H9 (cell line): ENCODE data around the gene SCGN. TPM values are rescaled to one million over a fixed set of nuclear protein-coding genes. Genes with fewer than 3 reads are reported as not detected.
A peak's percentile ranks its signal among the peaks of the same experiment; 100 is the strongest.

Source experiments
- DNase-seq: peaks from one replicate; pipeline ENCODE4 v3.0.0-alpha.2; 2017
- H2AFZ ChIP-seq: one replicate; pipeline ENCODE4 v1.6.1; 2013; ENCODE audit warnings: mild to moderate bottlenecking, low read length, control low read depth, moderate library complexity
- H2AK5ac ChIP-seq: 2 replicates; pipeline ENCODE4 v1.6.1; 2013; ENCODE audit warnings: low read length, control low read depth, mixed read lengths; ENCODE audit not compliant: insufficient read length
- H2BK120ac ChIP-seq: one replicate; pipeline ENCODE4 v1.6.1; 2013; ENCODE audit warnings: low read depth, mild to moderate bottlenecking, low read length, control low read depth, inconsistent platforms; ENCODE audit not compliant: poor library complexity, severe bottlenecking
- H2BK12ac ChIP-seq: 2 replicates; pipeline ENCODE4 v1.6.1; 2013; ENCODE audit warnings: low read length, control low read depth, mixed read lengths, low read depth; ENCODE audit not compliant: insufficient read length
- H2BK15ac ChIP-seq: 2 replicates; pipeline ENCODE4 v1.6.1; 2013; ENCODE audit warnings: low read depth, low read length, control low read depth
- H2BK20ac ChIP-seq: one replicate; pipeline ENCODE4 v1.6.1; 2013; ENCODE audit warnings: low read depth, mild to moderate bottlenecking, low read length, control low read depth, inconsistent platforms; ENCODE audit not compliant: poor library complexity, severe bottlenecking
- H2BK5ac ChIP-seq: 2 replicates; pipeline ENCODE4 v1.6.1; 2013; ENCODE audit warnings: low read length, control low read depth, mixed read lengths; ENCODE audit not compliant: insufficient read length
- H3K14ac ChIP-seq: 2 replicates; pipeline ENCODE4 v1.6.1; 2013; ENCODE audit warnings: low read length, control low read depth; ENCODE audit not compliant: insufficient read depth
- H3K18ac ChIP-seq: 2 replicates; pipeline ENCODE4 v1.6.1; 2013; ENCODE audit warnings: low read depth, mild to moderate bottlenecking, mixed read lengths, low read length, control low read depth; ENCODE audit not compliant: insufficient read length
- H3K23ac ChIP-seq: 2 replicates; pipeline ENCODE4 v1.6.1; 2013; ENCODE audit warnings: low read length, control low read depth, mixed read lengths, low read depth; ENCODE audit not compliant: insufficient read length
- H3K23me2 ChIP-seq: 2 replicates; pipeline ENCODE4 v1.6.1; 2013; ENCODE audit warnings: low read depth, mild to moderate bottlenecking, mixed read lengths, low read length, control low read depth; ENCODE audit not compliant: insufficient read length, poor library complexity, severe bottlenecking
- H3K27ac ChIP-seq: 2 replicates; pipeline ENCODE4 v1.5.1; 2013; ENCODE audit warnings: low read length, control low read depth, mixed read lengths, low read depth; ENCODE audit not compliant: insufficient read length
- H3K27me3 ChIP-seq: 2 replicates; pipeline ENCODE4 v1.6.1; 2013; ENCODE audit warnings: low read length, control low read depth, inconsistent platforms; ENCODE audit not compliant: insufficient read depth
- H3K4ac ChIP-seq: 2 replicates; pipeline ENCODE4 v1.6.1; 2013; ENCODE audit warnings: low read depth, mild to moderate bottlenecking, control low read depth, inconsistent platforms, low read length, moderate library complexity
- H3K4me1 ChIP-seq: 2 replicates; pipeline ENCODE4 v1.6.1; 2013; ENCODE audit warnings: low read length, control low read depth, inconsistent platforms; ENCODE audit not compliant: insufficient read depth
- H3K4me2 ChIP-seq: 2 replicates; pipeline ENCODE4 v1.6.1; 2013; ENCODE audit warnings: low read length, control low read depth, mixed read lengths; ENCODE audit not compliant: insufficient read length, insufficient read depth
- H3K56ac ChIP-seq: 2 replicates; pipeline ENCODE4 v1.6.1; 2013; ENCODE audit warnings: low read depth, mild to moderate bottlenecking, mixed read lengths, low read length, control low read depth; ENCODE audit not compliant: insufficient read length
- H3K79me1 ChIP-seq: 2 replicates; pipeline ENCODE4 v1.6.1; 2013; ENCODE audit warnings: low read depth, mild to moderate bottlenecking, moderate library complexity, low read length, control low read depth, inconsistent platforms; ENCODE audit not compliant: insufficient read depth, poor library complexity, severe bottlenecking
- H3K79me2 ChIP-seq: 2 replicates; pipeline ENCODE4 v1.6.1; 2013; ENCODE audit warnings: low read length, control low read depth, inconsistent platforms; ENCODE audit not compliant: insufficient read depth
- H3K9ac ChIP-seq: 2 replicates; pipeline ENCODE4 v1.6.1; 2013; ENCODE audit warnings: low read length, control low read depth, mixed read lengths; ENCODE audit not compliant: insufficient read length; ENCODE audit errors: extremely low read depth
- H3K9me3 ChIP-seq: one replicate; pipeline ENCODE4 v1.6.1; 2013; ENCODE audit warnings: low read depth, low read length, inconsistent platforms; ENCODE audit not compliant: control insufficient read depth
- H3T11ph ChIP-seq: one replicate; pipeline ENCODE4 v1.6.1; 2013; ENCODE audit warnings: mild to moderate bottlenecking, low read length, control low read depth, inconsistent platforms
- H4K20me1 ChIP-seq: one replicate; pipeline ENCODE4 v1.6.1; 2013; ENCODE audit not compliant: control insufficient read depth, insufficient read length, insufficient read depth
- H4K5ac ChIP-seq: 2 replicates; pipeline ENCODE4 v1.6.1; 2013; ENCODE audit warnings: low read depth, mild to moderate bottlenecking, mixed read lengths, low read length, control low read depth; ENCODE audit not compliant: insufficient read length
- H4K8ac ChIP-seq: replicated peaks from 2 replicates; pipeline ENCODE4 v1.6.1; 2013; ENCODE audit warnings: low read length, control low read depth, mixed read lengths, low read depth; ENCODE audit not compliant: insufficient read length
- H4K91ac ChIP-seq: 2 replicates; pipeline ENCODE4 v1.6.1; 2013; ENCODE audit warnings: low read depth, mild to moderate bottlenecking, moderate library complexity, mixed read lengths, low read length, control low read depth; ENCODE audit not compliant: insufficient read length
- H3K27ac Mint-ChIP-seq, 3 experiments: 2 replicates in 2 of 3; 3 replicates in 1 of 3; pipeline ENCODE4 v1.8.0; 2020 to 2021; ENCODE audit warnings: mixed read lengths in 3 of 3, mild to moderate bottlenecking in 1 of 3, moderate library complexity in 1 of 3
- H3K27me3 Mint-ChIP-seq: 2 replicates; pipeline ENCODE4 v1.8.0; 2021; ENCODE audit warnings: low read depth, mild to moderate bottlenecking, moderate library complexity, mixed read lengths
- H3K36me3 Mint-ChIP-seq, 3 experiments: 2 replicates in 2 of 3; 3 replicates in 1 of 3; pipeline ENCODE4 v1.8.0; 2020 to 2021; ENCODE audit warnings: low read depth in 3 of 3, mixed read lengths in 3 of 3; ENCODE audit not compliant: insufficient read depth in 1 of 3
- H3K4me1 Mint-ChIP-seq, 2 experiments: 2 replicates each; pipeline ENCODE4 v1.8.0; 2020; ENCODE audit warnings: mixed read lengths in 2 of 2
- H3K4me3 Mint-ChIP-seq, 2 experiments: 2 replicates in 1 of 2; 3 replicates in 1 of 2; pipeline ENCODE4 v1.8.0; 2020 to 2021; ENCODE audit warnings: mild to moderate bottlenecking in 2 of 2, mixed read lengths in 2 of 2, moderate library complexity in 1 of 2
- H3K9me3 Mint-ChIP-seq, 2 experiments: 2 replicates in 1 of 2; 3 replicates in 1 of 2; pipeline ENCODE4 v1.8.0; 2020; ENCODE audit warnings: mild to moderate bottlenecking in 2 of 2, mixed read lengths in 2 of 2, moderate library complexity in 1 of 2
- WGBS: extraction: QIAGEN DNeasy Blood & Tissue Kit; methylation state at CpG from one replicate; pipeline ENCODE4 v1.1.7; 2013; ENCODE audit warnings: missing lambda C conversion rate, low lambda C conversion rate, mixed read lengths; ENCODE audit not compliant: insufficient read length; ENCODE audit errors: extremely low coverage; 5-methylcytosine and 5-hydroxymethylcytosine counted together
- total RNA-seq: library from RNA; stranded (reverse); gene quantifications from 2 replicates; pipeline ENCODE4 v1.2.1, GENCODE V29; 2021
- TF ChIP-seq, protein P1 (sequence below): fragments of 200-600 bp; sonication (generic); conservative IDR thresholded peaks from 3 replicates; pipeline ENCODE4 v1.8.0; 2021; ENCODE audit warnings: antibody characterized with exemption, mild to moderate bottlenecking

The SCGN gene
- total RNA-seq, 1 experiment from 2014 or later: not detected

DNA sequence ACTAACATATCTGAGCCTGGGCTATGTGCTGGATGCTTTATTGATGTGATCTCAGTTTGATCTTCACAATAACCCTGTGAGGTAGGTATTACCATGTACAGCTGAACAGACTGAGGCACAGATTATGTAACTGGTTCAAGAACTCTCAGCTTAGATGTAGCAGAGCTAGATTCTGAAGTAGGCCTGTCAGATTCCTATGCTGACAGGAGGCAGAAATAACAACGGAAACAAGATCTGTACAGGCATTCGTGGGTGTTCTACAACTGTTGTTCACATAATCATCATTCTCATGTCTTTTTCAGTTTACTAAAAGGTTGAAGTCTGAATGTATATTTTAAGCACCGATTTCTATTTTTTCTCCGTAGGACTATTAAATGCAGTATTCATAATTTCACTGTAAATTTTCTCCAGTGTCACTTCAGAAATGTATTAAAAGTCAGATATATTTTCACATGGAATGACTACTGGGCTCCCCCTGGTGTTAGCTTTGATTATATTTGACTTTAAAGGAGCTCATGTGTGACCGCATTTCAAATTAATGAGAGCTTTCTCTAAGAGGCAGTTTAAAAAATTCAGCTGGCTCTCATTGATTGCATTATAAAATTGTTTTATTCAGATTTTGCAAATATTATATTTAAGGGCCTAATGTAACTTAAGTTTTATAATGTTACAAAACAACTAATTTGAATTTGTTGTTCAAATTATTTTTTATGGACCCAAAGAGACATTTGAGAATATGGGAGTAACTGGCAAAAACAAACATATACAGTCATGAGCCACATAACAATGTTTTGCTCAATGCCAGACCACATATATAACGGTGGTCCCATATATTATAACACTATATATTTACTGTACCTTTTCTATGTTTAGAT is 66.1 kb downstream of the SCGN start:
- DNase-seq: no peak
- Histone ChIP-seq H3K9me3 (no peaks in the 10 kb centered on the region), H2BK12ac (no peak overlapping the region)

More for the DNA sequence above, 66.1 kb downstream of the SCGN start:
- no peak overlapping the region for H2BK20ac ChIP-seq
- H3K23ac ChIP-seq: no peak overlapping the region
- no peak overlapping the region for H3K14ac ChIP-seq
- H4K8ac ChIP-seq: no peak overlapping the region
- H3K27me3 Mint-ChIP-seq: no peaks in the 10 kb centered on the region
- H3K79me1 ChIP-seq: no peaks in the 10 kb centered on the region
- no peak overlapping the region for H3K27ac ChIP-seq
- no peaks in the 10 kb centered on the region for H3K9me3 Mint-ChIP-seq
- no peaks in the 10 kb centered on the region for H3K23me2 ChIP-seq
- no peak overlapping the region for H3K27ac Mint-ChIP-seq
- H2BK5ac ChIP-seq: no peak overlapping the region
- no peak overlapping the region for H3K4me2 ChIP-seq
- H4K5ac ChIP-seq: no peak overlapping the region
- H3K9ac ChIP-seq: no peak overlapping the region
- WGBS: no CpG with 5 or more reads among the region's 6 CpGs
- H3K4me1 Mint-ChIP-seq: peaks cover 3 to 7% of the 10 kb centered on the region in 2 experiments; a peak in 3 of 4 replicates
- H4K91ac ChIP-seq: no peak overlapping the region
- TF ChIP-seq, protein P1, sequence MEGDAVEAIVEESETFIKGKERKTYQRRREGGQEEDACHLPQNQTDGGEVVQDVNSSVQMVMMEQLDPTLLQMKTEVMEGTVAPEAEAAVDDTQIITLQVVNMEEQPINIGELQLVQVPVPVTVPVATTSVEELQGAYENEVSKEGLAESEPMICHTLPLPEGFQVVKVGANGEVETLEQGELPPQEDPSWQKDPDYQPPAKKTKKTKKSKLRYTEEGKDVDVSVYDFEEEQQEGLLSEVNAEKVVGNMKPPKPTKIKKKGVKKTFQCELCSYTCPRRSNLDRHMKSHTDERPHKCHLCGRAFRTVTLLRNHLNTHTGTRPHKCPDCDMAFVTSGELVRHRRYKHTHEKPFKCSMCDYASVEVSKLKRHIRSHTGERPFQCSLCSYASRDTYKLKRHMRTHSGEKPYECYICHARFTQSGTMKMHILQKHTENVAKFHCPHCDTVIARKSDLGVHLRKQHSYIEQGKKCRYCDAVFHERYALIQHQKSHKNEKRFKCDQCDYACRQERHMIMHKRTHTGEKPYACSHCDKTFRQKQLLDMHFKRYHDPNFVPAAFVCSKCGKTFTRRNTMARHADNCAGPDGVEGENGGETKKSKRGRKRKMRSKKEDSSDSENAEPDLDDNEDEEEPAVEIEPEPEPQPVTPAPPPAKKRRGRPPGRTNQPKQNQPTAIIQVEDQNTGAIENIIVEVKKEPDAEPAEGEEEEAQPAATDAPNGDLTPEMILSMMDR: peak; percentile 71
- no peak overlapping the region for H2BK15ac ChIP-seq
- H3K79me2 ChIP-seq: no peaks in the 10 kb centered on the region
- no peak overlapping the region for H2BK120ac ChIP-seq
- H2AK5ac ChIP-seq: no peak overlapping the region
- H2AFZ ChIP-seq: no peak overlapping the region
- no peak overlapping the region for H3T11ph ChIP-seq
- H3K36me3 Mint-ChIP-seq: no peaks in the 10 kb centered on the region
- no peaks in the 10 kb centered on the region for H3K4me1 ChIP-seq
- no peaks in the 10 kb centered on the region for H4K20me1 ChIP-seq
- H3K4me3 Mint-ChIP-seq: no peak overlapping the region
- no peak overlapping the region for H3K56ac ChIP-seq
- H3K27me3 ChIP-seq: no peaks in the 10 kb centered on the region
- no peak overlapping the region for H3K4ac ChIP-seq
- H3K18ac ChIP-seq: no peak overlapping the region
